HG03460 (cell line): ENCODE results near the gene RPS16.

Experiments used
- ATAC-seq: cut with Tn5 transposase; IDR thresholded peaks from one replicate; pipeline ENCODE4 v1.9.1; 2021; ENCODE audit not compliant: unreplicated experiment

Gene RPS16

GRCh38 chr19:39389631-39390414 lies 45.9 kb downstream of the RPS16 start:
- no peak for ATAC-seq

GRCh38 chr19:39388657-39389056 lies 47.1 kb downstream of the RPS16 start:
- no peak for ATAC-seq

GRCh38 chr19:39386557-39386956 lies 49.2 kb downstream of the RPS16 start:
- ATAC-seq, result no peak

- no peak for ATAC-seq
Measured at GRCh38 chr19:39385629-39386411, 49.9 kb downstream of the RPS16 start.

GRCh38 chr19:39384839-39385568 lies 50.7 kb downstream of the RPS16 start:
- no peak for ATAC-seq
